HL-60 (cell line): Measurements from ENCODE around the gene FAH.

Experiments used
- POLR2AphosphoS5 ChIP-seq: IDR thresholded peaks from 2 replicates; pipeline ENCODE4 v1.6.1; 2012; ENCODE audit warnings: low read depth
- TF ChIP-seq, protein P1 (sequence below): IDR thresholded peaks from one replicate; pipeline ENCODE4 v1.5.1; 2011; ENCODE audit warnings: low read length, control low read depth, inconsistent platforms; ENCODE audit not compliant: insufficient read depth

DNA sequence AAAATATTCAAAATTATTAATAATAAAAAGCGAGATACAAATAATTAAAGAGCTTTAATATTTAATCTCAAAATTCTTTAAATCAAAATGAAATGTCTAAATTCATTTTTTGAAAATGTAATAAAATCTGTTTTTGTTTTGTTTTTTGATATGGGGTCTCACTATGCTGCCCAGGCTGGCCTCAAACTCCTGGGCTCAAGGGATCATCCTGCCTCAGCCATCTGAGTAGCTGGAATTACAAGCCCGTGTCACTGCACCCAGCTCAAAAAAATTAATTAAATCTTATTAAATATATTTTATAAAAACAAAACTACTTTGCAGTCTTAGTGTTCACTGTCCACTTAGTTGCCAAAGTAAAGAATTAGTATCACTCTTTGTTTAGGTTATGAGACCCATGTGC is 38.4 kb downstream of the FAH start:
- TF ChIP-seq POLR2AphosphoS5: no peak
- TF ChIP-seq, protein P1, sequence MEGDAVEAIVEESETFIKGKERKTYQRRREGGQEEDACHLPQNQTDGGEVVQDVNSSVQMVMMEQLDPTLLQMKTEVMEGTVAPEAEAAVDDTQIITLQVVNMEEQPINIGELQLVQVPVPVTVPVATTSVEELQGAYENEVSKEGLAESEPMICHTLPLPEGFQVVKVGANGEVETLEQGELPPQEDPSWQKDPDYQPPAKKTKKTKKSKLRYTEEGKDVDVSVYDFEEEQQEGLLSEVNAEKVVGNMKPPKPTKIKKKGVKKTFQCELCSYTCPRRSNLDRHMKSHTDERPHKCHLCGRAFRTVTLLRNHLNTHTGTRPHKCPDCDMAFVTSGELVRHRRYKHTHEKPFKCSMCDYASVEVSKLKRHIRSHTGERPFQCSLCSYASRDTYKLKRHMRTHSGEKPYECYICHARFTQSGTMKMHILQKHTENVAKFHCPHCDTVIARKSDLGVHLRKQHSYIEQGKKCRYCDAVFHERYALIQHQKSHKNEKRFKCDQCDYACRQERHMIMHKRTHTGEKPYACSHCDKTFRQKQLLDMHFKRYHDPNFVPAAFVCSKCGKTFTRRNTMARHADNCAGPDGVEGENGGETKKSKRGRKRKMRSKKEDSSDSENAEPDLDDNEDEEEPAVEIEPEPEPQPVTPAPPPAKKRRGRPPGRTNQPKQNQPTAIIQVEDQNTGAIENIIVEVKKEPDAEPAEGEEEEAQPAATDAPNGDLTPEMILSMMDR: no peak
